CD4-positive, alpha-beta T cell treated with Interleukin-1 beta for 1 hour (primary cell): Measurements from ENCODE around the gene OR52E1.
"Not testable (repeated sequence)": the region's sequence is repeated elsewhere in the genome, so short reads cannot be mapped to it uniquely, and the experiment has no call there.

Experiments
- DNase-seq, 2 donors: peaks; one replicate each; pipeline ENCODE4 v3.0.0-alpha.2; 2020 to 2022

The OR52E1 gene

GRCh38 chr11:5069272-5069671 lies at the start of gene OR52E1:
OR52E1 (plus strand) TSS chr11:5069572.
- DNase-seq, result no peak

- no peak for DNase-seq
These were observed 47.4 kb upstream of the OR52E1 start for GRCh38 chr11:5021996-5022395.

- no peak for DNase-seq
These were observed 32.7 kb upstream of the OR52E1 start for GRCh38 chr11:5036669-5037068.

- no peak for DNase-seq
These were observed 31.4 kb upstream of the OR52E1 start for GRCh38 chr11:5037926-5038325.

- no peak for DNase-seq
These were observed 31.0 kb upstream of the OR52E1 start for GRCh38 chr11:5038341-5038740.

- no peak for DNase-seq
These were observed 28.5 kb upstream of the OR52E1 start for GRCh38 chr11:5040876-5041275.

GRCh38 chr11:5042091-5042490 lies 27.3 kb upstream of the OR52E1 start:
- no peak for DNase-seq

- DNase-seq, result no peak
These were observed 26.0 kb upstream of the OR52E1 start for GRCh38 chr11:5043380-5043779.

- no peak for DNase-seq
These were observed 23.1 kb upstream of the OR52E1 start, which contains the start of gene OR52J3 for GRCh38 chr11:5046226-5046625. OR52J3 (plus strand) TSS chr11:5046526; CDS start chr11:5046526, 0 bp downstream.

- no peak for DNase-seq
These were observed 22.5 kb upstream of the OR52E1 start for GRCh38 chr11:5046754-5047330.

- not testable (repeated sequence) for DNase-seq
These were observed 10.7 kb upstream of the OR52E1 start for GRCh38 chr11:5058679-5059078.

GRCh38 chr11:5059391-5059790 lies 10.0 kb upstream of the OR52E1 start, which contains the start of gene OR52E2:
OR52E2 (minus strand) TSS chr11:5059627; CDS start chr11:5059627, 0 bp downstream.
- no peak for DNase-seq

GRCh38 chr11:5065027-5065426 lies 4.3 kb upstream of the OR52E1 start:
- no peak for DNase-seq

- no peak for DNase-seq
These were observed 2.4 kb downstream of the OR52E1 start for GRCh38 chr11:5071799-5072198.

- no peak for DNase-seq
These were observed 12.0 kb downstream of the OR52E1 start for GRCh38 chr11:5081405-5081804.

GRCh38 chr11:5083602-5084001 lies 14.2 kb downstream of the OR52E1 start:
- no peak for DNase-seq

GRCh38 chr11:5088556-5088955 lies 19.2 kb downstream of the OR52E1 start:
- no peak for DNase-seq

GRCh38 chr11:5090668-5091067 lies 21.3 kb downstream of the OR52E1 start:
- no peak for DNase-seq

- no peak for DNase-seq
These were observed 23.6 kb downstream of the OR52E1 start for GRCh38 chr11:5092821-5093585.

- DNase-seq, result no peak
These were observed 26.6 kb downstream of the OR52E1 start for GRCh38 chr11:5096011-5096410.

- no peak for DNase-seq
These were observed 32.9 kb downstream of the OR52E1 start for GRCh38 chr11:5102246-5102645.

GRCh38 chr11:5103066-5103465 lies 33.7 kb downstream of the OR52E1 start:
- no peak for DNase-seq

GRCh38 chr11:5107285-5107684 lies 37.9 kb downstream of the OR52E1 start:
- DNase-seq, result no peak

GRCh38 chr11:5115339-5115738 lies 46.0 kb downstream of the OR52E1 start:
- no peak for DNase-seq

- no peak for DNase-seq
These were observed 48.2 kb downstream of the OR52E1 start for GRCh38 chr11:5117588-5117987.
